HUES6 (cell line): ENCODE results near the gene MAGI1.
"Not testable (repeated sequence)": the region's sequence is repeated elsewhere in the genome, so short reads cannot be mapped to it uniquely, and the experiment has no call there.

Source experiments
- H3K27ac ChIP-seq: 2 replicates; pipeline ENCODE4 v1.7.0; 2013; ENCODE audit warnings: low read depth, mild to moderate bottlenecking, low read length, inconsistent platforms
- H3K27me3 ChIP-seq: 2 replicates; pipeline ENCODE4 v1.6.1; 2013; ENCODE audit warnings: low read length; ENCODE audit not compliant: control insufficient read depth, insufficient read depth
- H3K36me3 ChIP-seq: 2 replicates; pipeline ENCODE4 v1.6.1; 2013; ENCODE audit warnings: low read length; ENCODE audit not compliant: control insufficient read depth, insufficient read depth
- H3K4me1 ChIP-seq: 2 replicates; pipeline ENCODE4 v1.6.1; 2013; ENCODE audit warnings: low read length; ENCODE audit not compliant: control insufficient read depth, insufficient read depth
- H3K4me3 ChIP-seq: 2 replicates; pipeline ENCODE4 v1.5.1; 2013; ENCODE audit warnings: low read depth, low read length
- H3K9ac ChIP-seq: one replicate; pipeline ENCODE4 v1.6.1; 2013; ENCODE audit warnings: mild to moderate bottlenecking, low read length
- H3K9me3 ChIP-seq: 2 replicates; pipeline ENCODE4 v1.6.1; 2013; ENCODE audit warnings: low read depth, low read length; ENCODE audit not compliant: control insufficient read depth, insufficient read depth

The MAGI1 gene

GRCh38 chr3:65550137-65550536 is 488.6 kb downstream of the MAGI1 start:
- H3K9ac ChIP-seq = no peak overlapping the region
- H3K27me3 ChIP-seq = peaks cover 22% of the 10 kb centered on the region; the same call in 1 of the 2 replicates
- no peak overlapping the region for H3K27ac ChIP-seq
- H3K4me1 ChIP-seq = peaks cover 43% of the 10 kb centered on the region
- H3K36me3 ChIP-seq = no peaks in the 10 kb centered on the region
- H3K9me3 ChIP-seq = no peaks in the 10 kb centered on the region
- peak overlapping the region; percentile 82 for H3K4me3 ChIP-seq

GRCh38 chr3:65549626-65549959 is 489.1 kb downstream of the MAGI1 start:
- Histone ChIP-seq H3K27me3 (peaks cover 22% of the 10 kb centered on the region; the same call in 1 of the 2 replicates), H3K4me3 (peak overlapping the region; percentile 82), H3K9ac (peak overlapping the region; percentile 63), H3K9me3 (no peaks in the 10 kb centered on the region), H3K27ac (no peak overlapping the region), H3K4me1 (peaks cover 40% of the 10 kb centered on the region), H3K36me3 (no peaks in the 10 kb centered on the region)

GRCh38 chr3:65548848-65549625 is 489.7 kb downstream of the MAGI1 start:
- H3K4me1 ChIP-seq = peaks cover 35% of the 10 kb centered on the region
- H3K36me3 ChIP-seq = no peaks in the 10 kb centered on the region
- no peaks in the 10 kb centered on the region for H3K9me3 ChIP-seq
- H3K9ac ChIP-seq = peak overlapping the region; percentile 63
- H3K27ac ChIP-seq = no peak overlapping the region
- H3K4me3 ChIP-seq = peak overlapping the region; percentile 82
- H3K27me3 ChIP-seq = peaks cover 22% of the 10 kb centered on the region; the same call in 1 of the 2 replicates

- H3K9ac ChIP-seq = no peak overlapping the region
- no peaks in the 10 kb centered on the region; the same call in 1 of the 2 replicates for H3K9me3 ChIP-seq
- no peaks in the 10 kb centered on the region for H3K36me3 ChIP-seq
- peaks cover 21% of the 10 kb centered on the region; the same call in 1 of the 2 replicates for H3K27me3 ChIP-seq
- H3K4me1 ChIP-seq = peaks cover 27% of the 10 kb centered on the region
- H3K27ac ChIP-seq = no peak overlapping the region
- no peak overlapping the region for H3K4me3 ChIP-seq
These were observed 493.3 kb downstream of the MAGI1 start for GRCh38 chr3:65545429-65545828.

- H3K4me3 ChIP-seq, H3K9ac ChIP-seq, H3K36me3 ChIP-seq, H3K9me3 ChIP-seq, H3K27me3 ChIP-seq, H3K27ac ChIP-seq: not testable (repeated sequence)
- H3K4me1 ChIP-seq = peaks cover 32% of the 10 kb centered on the region
These were observed 495.3 kb downstream of the MAGI1 start for GRCh38 chr3:65543391-65543790.

GRCh38 chr3:65540666-65541065 is 498.1 kb downstream of the MAGI1 start:
- H3K27ac ChIP-seq = no peak overlapping the region
- no peaks in the 10 kb centered on the region; the same call in 1 of the 2 replicates for H3K9me3 ChIP-seq
- peaks cover 31% of the 10 kb centered on the region for H3K4me1 ChIP-seq
- no peak overlapping the region for H3K9ac ChIP-seq
- H3K27me3 ChIP-seq = no peaks in the 10 kb centered on the region
- no peak overlapping the region for H3K4me3 ChIP-seq
- no peaks in the 10 kb centered on the region for H3K36me3 ChIP-seq

- Histone ChIP-seq H3K36me3 (no peaks in the 10 kb centered on the region), H3K9ac (peak overlapping the region; percentile 15), H3K4me3 (peak overlapping the region; percentile 14), H3K27ac (no peak overlapping the region; the same call in 1 of the 2 replicates), H3K4me1 (peaks cover 27% of the 10 kb centered on the region), H3K27me3 (no peaks in the 10 kb centered on the region), H3K9me3 (no peaks in the 10 kb centered on the region; the same call in 1 of the 2 replicates)
These were observed 499.1 kb downstream of the MAGI1 start for GRCh38 chr3:65539616-65540015.

- H3K9me3 ChIP-seq = no peaks in the 10 kb centered on the region; the same call in 1 of the 2 replicates
- H3K4me3 ChIP-seq = no peak overlapping the region
- H3K36me3 ChIP-seq = no peaks in the 10 kb centered on the region
- H3K27ac ChIP-seq = no peak overlapping the region
- H3K27me3 ChIP-seq = no peaks in the 10 kb centered on the region
- peaks cover 27% of the 10 kb centered on the region for H3K4me1 ChIP-seq
- H3K9ac ChIP-seq = no peak overlapping the region
These were observed 500.6 kb downstream of the MAGI1 start for GRCh38 chr3:65538101-65538500.

GRCh38 chr3:65537109-65537508 is 501.6 kb downstream of the MAGI1 start:
- Histone ChIP-seq H3K36me3 (no peaks in the 10 kb centered on the region), H3K27ac (no peak overlapping the region), H3K4me1 (peaks cover 29% of the 10 kb centered on the region), H3K9ac (no peak overlapping the region), H3K9me3 (no peaks in the 10 kb centered on the region), H3K27me3 (no peaks in the 10 kb centered on the region), H3K4me3 (no peak overlapping the region)

GRCh38 chr3:65535260-65535659 is 503.5 kb downstream of the MAGI1 start:
- Histone ChIP-seq H3K9ac (no peak overlapping the region), H3K4me1 (peaks cover 24% of the 10 kb centered on the region)

GRCh38 chr3:65534805-65535204 is 503.9 kb downstream of the MAGI1 start:
- Histone ChIP-seq H3K27me3 (no peaks in the 10 kb centered on the region), H3K9ac (no peak overlapping the region), H3K4me1 (peaks cover 20% of the 10 kb centered on the region), H3K36me3 (no peaks in the 10 kb centered on the region), H3K4me3 (no peak overlapping the region), H3K27ac (no peak overlapping the region), H3K9me3 (no peaks in the 10 kb centered on the region)

More at GRCh38 chr3:65535260-65535659, 503.5 kb downstream of the MAGI1 start:
- Histone ChIP-seq H3K36me3 (no peaks in the 10 kb centered on the region), H3K27ac (no peak overlapping the region), H3K9me3 (no peaks in the 10 kb centered on the region), H3K4me3 (no peak overlapping the region), H3K27me3 (no peaks in the 10 kb centered on the region)
